ENCODE measurements around the gene ACSM6.

GRCh38 chr10:95172851-95173250 is 21.2 kb upstream of the ACSM6 start:
- TF ChIP-seq CTCF (IDR thresholded peaks at IDR 0.05 in 4 of 5, conservative IDR thresholded peaks at IDR 0.05 in 1 of 5): no peak
- no peak for TF ChIP-seq POLR2A (IDR thresholded peaks at IDR 0.05)
